IMR-90 (cell line): ENCODE results near the gene COL4A2. TPM values are rescaled to one million over a fixed set of nuclear protein-coding genes. Genes with fewer than 3 reads are reported as not detected.
A peak's percentile ranks its signal among the peaks of the same experiment; 100 is the strongest.

ENCODE experiments used
- ATAC-seq: fragments of 200-7000 bp; cut with Tn5 transposase; 2 replicates; pipeline ENCODE4 v1.9.1; 2020; ENCODE audit warnings: low read depth, mild to moderate bottlenecking, moderate library complexity
- BruUV-seq: library from RNA; stranded (reverse); fragments of 400-500 nt; replicated peaks from 2 replicates; lab custom pipeline; 2021; lab: Mats Ljungman, UMichigan
- CTCF ChIA-PET: fragments of 300-600 bp; formaldehyde crosslinking; extraction: SDS; loops from one replicate; lab custom pipeline; 2021; ENCODE audit warnings: antibody characterized with exemption; lab: Yijun Ruan, JAX
- POLR2A ChIA-PET: fragments of 300-600 bp; sonication (Branson Sonifier 250); formaldehyde crosslinking; loops from one replicate; lab custom pipeline; 2022; ENCODE audit warnings: antibody characterized with exemption; ENCODE audit not compliant: unreplicated experiment; lab: Charles Lee
- DNase-seq: peaks from one replicate; pipeline ENCODE4 v3.0.0; 2013
- H2AFZ ChIP-seq: replicated peaks from 2 replicates; pipeline ENCODE3; 2013; ENCODE audit warnings: low read length, mild to moderate bottlenecking; ENCODE audit not compliant: poor library complexity
- H2AK5ac ChIP-seq: 2 replicates; pipeline ENCODE4 v1.6.1; 2013; ENCODE audit warnings: low read depth, low read length, inconsistent platforms
- H2AK9ac ChIP-seq: replicated peaks from 2 replicates; pipeline ENCODE3; 2013; ENCODE audit warnings: mild to moderate bottlenecking, low read depth, low read length, moderate library complexity; ENCODE audit not compliant: poor library complexity
- H2BK120ac ChIP-seq: 2 replicates; pipeline ENCODE4 v1.6.1; 2013; ENCODE audit warnings: low read depth, low read length, inconsistent platforms
- H2BK15ac ChIP-seq: 3 replicates; pipeline ENCODE4 v1.6.1; 2013; ENCODE audit warnings: low read depth, low read length, inconsistent platforms
- H2BK20ac ChIP-seq: 2 replicates; pipeline ENCODE4 v1.6.1; 2013; ENCODE audit warnings: low read depth, mild to moderate bottlenecking, inconsistent platforms, low read length, moderate library complexity
- H2BK5ac ChIP-seq: 2 replicates; pipeline ENCODE4 v1.6.1; 2013; ENCODE audit warnings: mild to moderate bottlenecking, low read depth, low read length, inconsistent platforms; ENCODE audit not compliant: poor library complexity, severe bottlenecking
- H3K14ac ChIP-seq: replicated peaks from 2 replicates; pipeline ENCODE4 v1.6.1; 2013; ENCODE audit warnings: low read depth, low read length, inconsistent platforms
- H3K18ac ChIP-seq: 2 replicates; pipeline ENCODE4 v1.6.1; 2013; ENCODE audit warnings: low read depth, low read length, control low read depth
- H3K23ac ChIP-seq: 2 replicates; pipeline ENCODE4 v1.6.1; 2013; ENCODE audit warnings: low read depth, low read length, inconsistent platforms
- H3K27ac ChIP-seq: 2 replicates; pipeline ENCODE4 v1.5.1; 2013; ENCODE audit warnings: mild to moderate bottlenecking, control low read depth, low read length; ENCODE audit not compliant: insufficient read depth
- H3K27me3 ChIP-seq: 2 replicates; pipeline ENCODE4 v1.6.1; 2013; ENCODE audit warnings: low read length; ENCODE audit not compliant: control insufficient read depth, insufficient read depth
- H3K36me3 ChIP-seq: 2 replicates; pipeline ENCODE4 v1.6.1; 2013; ENCODE audit warnings: low read length, mixed read lengths; ENCODE audit not compliant: control insufficient read depth, insufficient read depth
- H3K4ac ChIP-seq: 2 replicates; pipeline ENCODE4 v1.6.1; 2013; ENCODE audit warnings: low read depth, low read length, inconsistent platforms
- H3K4me1 ChIP-seq: 2 replicates; pipeline ENCODE4 v1.6.1; 2013; ENCODE audit warnings: low read length, mixed read lengths; ENCODE audit not compliant: control insufficient read depth, insufficient read depth
- H3K4me2 ChIP-seq: 2 replicates; pipeline ENCODE4 v1.6.1; 2013; ENCODE audit warnings: low read depth, mild to moderate bottlenecking, control low read depth, low read length, moderate library complexity
- H3K4me3 ChIP-seq: 2 replicates; pipeline ENCODE4 v1.5.1; 2013; ENCODE audit warnings: low read depth, mild to moderate bottlenecking, control low read depth, low read length, moderate library complexity; ENCODE audit not compliant: insufficient read depth
- H3K56ac ChIP-seq: 2 replicates; pipeline ENCODE4 v1.6.1; 2013; ENCODE audit warnings: low read length, inconsistent platforms; ENCODE audit not compliant: insufficient read depth; ENCODE audit errors: extremely low read depth
- H3K79me1 ChIP-seq, 2 experiments: 2 replicates each; pipeline ENCODE4 v1.6.1; 2013; ENCODE audit warnings: low read length in 2 of 2, inconsistent platforms in 1 of 2, low read depth in 1 of 2
- H3K9ac ChIP-seq: 2 replicates; pipeline ENCODE4 v1.6.1; 2013; ENCODE audit warnings: low read depth, low read length, control low read depth
- H3K9me1 ChIP-seq: 2 replicates; pipeline ENCODE4 v1.6.1; 2013; ENCODE audit warnings: low read length, inconsistent platforms; ENCODE audit not compliant: insufficient read depth
- H3K9me3 ChIP-seq: 2 replicates; pipeline ENCODE4 v1.6.1; 2013; ENCODE audit warnings: low read length; ENCODE audit not compliant: control insufficient read depth, insufficient read depth
- H4K20me1 ChIP-seq: 2 replicates; pipeline ENCODE4 v1.6.1; 2013; ENCODE audit warnings: low read length, inconsistent platforms; ENCODE audit not compliant: insufficient read depth
- H4K5ac ChIP-seq: 2 replicates; pipeline ENCODE4 v1.6.1; 2013; ENCODE audit warnings: mild to moderate bottlenecking, low read depth, low read length, control low read depth
- H4K8ac ChIP-seq, 2 experiments: 2 replicates each; pipeline ENCODE4 v1.6.1; 2013; ENCODE audit warnings: low read depth in 2 of 2, low read length in 2 of 2, control low read depth in 1 of 2, inconsistent platforms in 1 of 2
- H4K91ac ChIP-seq: 2 replicates; pipeline ENCODE4 v1.6.1; 2013; ENCODE audit warnings: low read depth, low read length, inconsistent platforms; ENCODE audit not compliant: insufficient read depth
- BHLHE40 ChIP-seq: fragments of 150-350 bp; IDR thresholded peaks from 2 replicates; pipeline ENCODE4 v1.6.1; 2016; ENCODE audit warnings: mild to moderate bottlenecking, low read depth, low read length
- CEBPB ChIP-seq: IDR thresholded peaks from 2 replicates; pipeline ENCODE4 v1.6.1; 2012; ENCODE audit warnings: low read depth, low read length, improper control_type of control experiment
- CHD1 ChIP-seq: IDR thresholded peaks from 2 replicates; pipeline ENCODE4 v1.6.1; 2012; ENCODE audit warnings: low read depth, low read length, improper control_type of control experiment
- CTCF ChIP-seq: conservative IDR thresholded peaks from 2 replicates; pipeline ENCODE4 v1.5.1; 2012; ENCODE audit warnings: mild to moderate bottlenecking, low read depth, low read length, improper control_type of control experiment
- ELK1 ChIP-seq: fragments of 150-350 bp; IDR thresholded peaks from 2 replicates; pipeline ENCODE4 v1.6.1; 2016; ENCODE audit warnings: low read depth, mild to moderate bottlenecking, low read length, moderate library complexity, borderline replicate concordance
- FOS ChIP-seq: fragments of 150-350 bp; IDR thresholded peaks from 2 replicates; pipeline ENCODE4 v1.6.1; 2016; ENCODE audit warnings: low read depth, low read length
- MAFK ChIP-seq: IDR thresholded peaks from 2 replicates; pipeline ENCODE4 v1.6.1; 2012; ENCODE audit warnings: low read depth, low read length, improper control_type of control experiment
- MAZ ChIP-seq: IDR thresholded peaks from 2 replicates; pipeline ENCODE4 v1.6.1; 2012; ENCODE audit warnings: low read depth, mild to moderate bottlenecking, low read length, improper control_type of control experiment, moderate library complexity, borderline replicate concordance
- MXI1 ChIP-seq: IDR thresholded peaks from 2 replicates; pipeline ENCODE4 v1.6.1; 2012; ENCODE audit warnings: low read depth, mild to moderate bottlenecking, low read length, moderate library complexity, borderline replicate concordance
- NFE2L2 ChIP-seq: fragments of 150-350 bp; IDR thresholded peaks from 2 replicates; pipeline ENCODE4 v1.6.1; 2016; ENCODE audit warnings: low read depth, mild to moderate bottlenecking, low read length
- POLR2A ChIP-seq: IDR thresholded peaks from 2 replicates; pipeline ENCODE4 v1.6.1; 2012; ENCODE audit warnings: mild to moderate bottlenecking, low read depth, low read length
- RAD21 ChIP-seq: IDR thresholded peaks from 2 replicates; pipeline ENCODE4 v1.6.1; 2012; ENCODE audit warnings: low read length, improper control_type of control experiment
- RCOR1 ChIP-seq: IDR thresholded peaks from 2 replicates; pipeline ENCODE4 v1.6.1; 2012; ENCODE audit warnings: mild to moderate bottlenecking, low read length, improper control_type of control experiment; ENCODE audit not compliant: insufficient replicate concordance
- RFX5 ChIP-seq: IDR thresholded peaks from 2 replicates; pipeline ENCODE4 v1.8.0; 2012; ENCODE audit warnings: low read depth, mild to moderate bottlenecking, low read length, moderate library complexity
- SMC3 ChIP-seq: fragments of 150-350 bp; IDR thresholded peaks from 2 replicates; pipeline ENCODE4 v1.6.1; 2016; ENCODE audit warnings: low read depth, mild to moderate bottlenecking, antibody characterized with exemption, low read length, moderate library complexity
- USF2 ChIP-seq: fragments of 150-350 bp; IDR thresholded peaks from 2 replicates; pipeline ENCODE4 v1.6.1; 2017; ENCODE audit warnings: mild to moderate bottlenecking, antibody characterized with exemption, low read length, low read depth
- WGBS, 2 experiments: methylation state at CpG; one replicate each; pipeline versions ENCODE4 v1.1.5 to v1.1.7; 2013; ENCODE audit warnings: missing lambda C conversion rate in 2 of 2; ENCODE audit not compliant: insufficient read length in 1 of 2; ENCODE audit errors: extremely low coverage in 2 of 2; 5-methylcytosine and 5-hydroxymethylcytosine counted together
- dilution Hi-C: fragments of 300-500 bp; cut with HindIII; formaldehyde crosslinking; loops from one replicate; pipeline ENCODE4 v1.14.3; 2018; ENCODE audit warnings: low sequenced_read_pairs; ENCODE audit not compliant: unreplicated experiment
- in situ Hi-C: fragments of 300-500 bp; cut with MboI; formaldehyde crosslinking; loops from 3 replicates; pipeline ENCODE4 v1.14.3; 2019; ENCODE audit warnings: low sequenced_read_pairs, inconsistent platforms, mixed read lengths
- intact Hi-C: fragments of 100-400 bp; cut with micrococcal nuclease; formaldehyde crosslinking; loops from 2 replicates; pipeline ENCODE4 v1.10.0; 2022
- polyA plus RNA-seq, 3 experiments: library from polyadenylated mRNA; depleted of rRNA; stranded (reverse); fragments of >200 nt; gene quantifications; 2 replicates each; pipeline ENCODE4 v1.2.3, GENCODE V29; 2012; ENCODE audit warnings: low replicate concordance in 1 of 3
- total RNA-seq: library from RNA; depleted of rRNA; stranded (reverse); fragments of >200 nt; gene quantifications from 2 replicates; pipeline ENCODE4 v1.2.3, GENCODE V29; 2012

Gene COL4A2
- total and polyA plus RNA-seq, 2 of the 4 experiments (the other 2 are of a cell fraction): 90.7 to 457 TPM

- Histone ChIP-seq H4K20me1 (peaks cover 92% of the 10 kb centered on the region), H4K91ac (no peak overlapping the region), H3K18ac (no peak overlapping the region), H3K36me3 (peaks cover 41% of the 10 kb centered on the region), H3K4me1 (peaks cover 40% of the 10 kb centered on the region), H3K4me3 (no peak overlapping the region), H2BK20ac (no peak overlapping the region), H2AFZ (no peak overlapping the region), H4K8ac (no peak overlapping the region), H2AK9ac (no peak overlapping the region), H3K27me3 (no peaks in the 10 kb centered on the region), H3K23ac (0 out of 2 replicates have a peak overlapping the region, but pooled peaks have one; percentile 11), H3K4ac (no peak overlapping the region), H3K14ac (0 out of 2 replicates have a peak overlapping the region, but pooled peaks have one; percentile 4), H3K79me1 (peaks cover 34 to 92% of the 10 kb centered on the region in 2 experiments), H2BK15ac (no peak overlapping the region), H4K5ac (no peak overlapping the region), H3K9me1 (peaks cover 67% of the 10 kb centered on the region), H3K9ac (no peak overlapping the region), H3K4me2 (no peak overlapping the region), H3K9me3 (no peaks in the 10 kb centered on the region), H2BK120ac (no peak overlapping the region), H2BK5ac (no peak overlapping the region), H2AK5ac (no peak overlapping the region), H3K56ac (no peak overlapping the region), H3K27ac (no peak overlapping the region)
- no peak for TF ChIP-seq RCOR1
- no peak for TF ChIP-seq RAD21
- TF ChIP-seq CTCF: no peak
- no peak for TF ChIP-seq USF2
- TF ChIP-seq NFE2L2: no peak
- TF ChIP-seq ELK1: no peak
- TF ChIP-seq FOS: no peak
- TF ChIP-seq SMC3: no peak
- no peak for TF ChIP-seq BHLHE40
- TF ChIP-seq POLR2A: no peak
- TF ChIP-seq MAZ: no peak
- no peak for TF ChIP-seq MXI1
- TF ChIP-seq CHD1: no peak
- TF ChIP-seq CEBPB: no peak
- TF ChIP-seq RFX5: no peak
- no peak for TF ChIP-seq MAFK
- intact Hi-C loops (no loop called here), dilution Hi-C loops (no loop called here), in situ Hi-C loops (no loop called here)
- WGBS, 2 experiments: 100% methylated on average over 2 of the region's 10 CpGs; no CpG with 5 or more reads in 1 of the 2 experiments
- CTCF ChIA-PET: interaction anchor here (1.0 kb wide), 1 partner anchor 34 kb away, joined by 3 read pairs; no protein-coding TSS in a partner anchor
- DNase-seq: no peak
- BruUV-seq: no TSS peak
- ATAC-seq: no peak
- POLR2A ChIA-PET: no interaction called here
Observed at GRCh38 chr13:110266983-110267382, 40.1 kb upstream of the COL4A2 start.
